GM12801 (cell line): ENCODE measurements around the gene ASB15.

ENCODE experiments used
- CTCF ChIP-seq: IDR thresholded peaks from one replicate; pipeline ENCODE4 v1.5.1; 2011; ENCODE audit warnings: control low read depth; ENCODE audit not compliant: insufficient read length; ENCODE audit errors: extremely low read depth

The ASB15 gene

GRCh38 chr7:123649964-123650363 lies 48.3 kb downstream of the ASB15 start:
- TF ChIP-seq CTCF = no peak

- TF ChIP-seq CTCF = no peak
Measured at GRCh38 chr7:123650595-123650994, 49.0 kb downstream of the ASB15 start.

GRCh38 chr7:123652406-123652805 lies 50.8 kb downstream of the ASB15 start:
- no peak for TF ChIP-seq CTCF

- TF ChIP-seq CTCF = no peak
Measured at GRCh38 chr7:123653162-123653561, 51.5 kb downstream of the ASB15 start.

- no peak for TF ChIP-seq CTCF
Measured at GRCh38 chr7:123655614-123656013, 54.0 kb downstream of the ASB15 start, which contains the start of gene LMOD2. TSS of gene LMOD2 (plus strand) at chr7:123655866. CDS start at chr7:123655964, 98 bp downstream.

GRCh38 chr7:123656544-123657303 lies 55.1 kb downstream of the ASB15 start:
- no peak for TF ChIP-seq CTCF

GRCh38 chr7:123657304-123657685 lies 55.7 kb downstream of the ASB15 start:
- TF ChIP-seq CTCF = no peak
